ENCODE results near the gene PTTG1IP.
A peak's percentile ranks its signal among the peaks of the same experiment; 100 is the strongest.

PTTG1IP gene

GRCh38 chr21:44872323-44872648, 1.2 kb downstream of the PTTG1IP start:
- Histone ChIP-seq H3K27ac (ENCODE audit: low read depth, low read length) (no peak overlapping the region), H3K27me3 (ENCODE audit: control insufficient read depth, low read length) (peaks cover 24% of the 10 kb centered on the region), H3K4me1 (ENCODE audit: control insufficient read depth, low read length) (peaks cover 39% of the 10 kb centered on the region), H3K4me2 (ENCODE audit: low read length) (peak overlapping the region; percentile 98), H3F3A (ENCODE audit: control insufficient read depth, insufficient read depth) (peaks cover 11% of the 10 kb centered on the region), H4K20me1 (ENCODE audit: control insufficient read depth, insufficient read depth, low read depth, low read length) (peaks cover 22% of the 10 kb centered on the region; the same call in 1 of the 2 replicates), H3K36me3 (ENCODE audit: control insufficient read depth, low read length) (no peaks in the 10 kb centered on the region), H3K79me2 (ENCODE audit: control insufficient read depth, low read length) (peaks cover 59% of the 10 kb centered on the region), H3K9me3 (ENCODE audit: control insufficient read depth, insufficient read depth, low read length) (no peaks in the 10 kb centered on the region), H3K4me3 (ENCODE audit: low read length) (peak overlapping the region; percentile 91), H3K9me2 (replicated peaks; ENCODE audit: control insufficient read depth, low read length) (no peaks in the 10 kb centered on the region)
- no peak for TF ChIP-seq EZH2phosphoT487 (IDR thresholded peaks at IDR 0.05; ENCODE audit: borderline replicate concordance, low read length)
- TF ChIP-seq CTCF (IDR thresholded peaks at IDR 0.05; ENCODE audit: low read depth, low read length, poor library complexity, severe bottlenecking), result peak; percentile 15

DNA sequence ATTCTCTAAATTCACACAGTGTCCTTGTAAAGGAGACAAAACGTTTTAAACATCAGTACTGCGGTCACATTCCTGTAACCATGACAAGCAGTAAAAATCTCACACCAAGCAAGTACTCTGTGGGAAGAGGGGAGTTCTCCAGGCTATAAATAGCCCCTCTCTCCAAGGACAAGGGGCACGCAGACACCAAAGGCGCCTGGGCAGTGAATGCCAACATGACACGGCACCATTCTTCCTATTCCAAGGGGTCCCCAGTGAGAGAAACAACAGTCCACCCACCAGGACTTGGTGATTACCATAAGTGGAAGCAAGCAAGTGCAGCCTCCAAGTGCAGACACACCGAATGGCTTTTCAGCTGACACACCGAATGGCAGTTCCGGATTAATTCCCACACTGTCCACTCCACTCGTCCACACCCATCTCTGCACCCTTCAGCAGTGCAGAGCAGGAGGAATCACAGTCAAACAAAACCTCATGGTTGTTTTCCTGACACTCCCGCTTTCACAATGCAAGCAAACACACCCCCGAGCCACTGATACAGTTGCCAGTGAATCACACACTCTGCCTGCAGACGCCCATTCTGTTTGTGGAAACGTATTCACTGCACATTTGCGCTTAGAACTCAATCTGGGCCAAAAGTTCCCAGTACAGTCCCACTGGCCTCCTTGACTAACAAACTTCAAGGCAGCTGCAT, 1.8 kb downstream of the PTTG1IP start:
- TF ChIP-seq CTCF (IDR thresholded peaks at IDR 0.05; ENCODE audit: low read depth, low read length, poor library complexity, severe bottlenecking) (no peak), EZH2phosphoT487 (IDR thresholded peaks at IDR 0.05; ENCODE audit: borderline replicate concordance, low read length) (no peak)
- no peaks in the 10 kb centered on the region for H3K9me2 ChIP-seq (replicated peaks; ENCODE audit: control insufficient read depth, low read length)
- H3K36me3 ChIP-seq (ENCODE audit: control insufficient read depth, low read length), result no peaks in the 10 kb centered on the region
- peaks cover 22% of the 10 kb centered on the region for H3K27me3 ChIP-seq (ENCODE audit: control insufficient read depth, low read length)
- H3K4me1 ChIP-seq (ENCODE audit: control insufficient read depth, low read length), result peaks cover 44% of the 10 kb centered on the region
- H4K20me1 ChIP-seq (ENCODE audit: control insufficient read depth, insufficient read depth, low read depth, low read length), result peaks cover 23% of the 10 kb centered on the region; the same call in 1 of the 2 replicates
- peak overlapping the region; percentile 91 for H3K4me3 ChIP-seq (ENCODE audit: low read length)
- H3K9me3 ChIP-seq (ENCODE audit: control insufficient read depth, insufficient read depth, low read length), result no peaks in the 10 kb centered on the region
- H3K79me2 ChIP-seq (ENCODE audit: control insufficient read depth, low read length), result peaks cover 64% of the 10 kb centered on the region
- H3F3A ChIP-seq (ENCODE audit: control insufficient read depth, insufficient read depth), result peaks cover 11% of the 10 kb centered on the region
- no peak overlapping the region for H3K27ac ChIP-seq (ENCODE audit: low read depth, low read length)
- H3K4me2 ChIP-seq (ENCODE audit: low read length), result peak overlapping the region; percentile 98

DNA sequence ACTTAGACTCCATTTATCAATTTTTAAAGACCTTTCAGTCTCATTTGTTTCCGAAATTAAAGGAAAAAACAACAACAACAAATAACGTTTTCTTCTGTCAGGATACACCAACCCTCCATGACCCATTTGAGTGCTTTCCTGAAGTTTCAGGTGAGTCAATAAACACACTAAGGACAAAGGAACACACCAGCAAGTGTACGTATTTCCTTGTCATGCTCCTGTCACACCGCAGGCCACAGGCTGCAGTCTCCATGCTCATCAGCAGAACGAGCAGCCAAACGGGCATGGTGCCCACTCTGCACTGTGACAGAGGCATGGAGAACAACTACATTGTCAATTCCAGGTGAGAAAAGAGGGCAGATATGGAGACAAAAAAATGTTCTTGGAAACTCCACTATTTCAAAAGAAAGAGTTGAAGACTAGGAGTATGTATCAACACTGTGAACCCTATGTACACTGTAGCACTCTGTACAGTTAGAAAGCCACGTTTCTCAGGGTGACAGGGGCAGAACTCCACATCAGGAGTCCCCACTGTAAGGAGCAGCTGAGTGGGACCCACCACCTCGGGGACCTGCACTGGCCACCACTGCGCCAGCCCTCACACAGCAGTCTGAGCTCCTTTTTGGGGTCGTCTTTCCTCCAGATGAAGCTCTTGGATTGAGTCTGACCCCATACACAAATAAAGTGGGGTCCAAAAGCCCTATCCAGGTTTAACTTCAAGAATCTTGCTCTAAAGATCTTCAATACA, 2.6 kb downstream of the PTTG1IP start:
- H3K9me2 ChIP-seq (replicated peaks; ENCODE audit: control insufficient read depth, low read length), result no peaks in the 10 kb centered on the region
- H3K27ac ChIP-seq (ENCODE audit: low read depth, low read length), result no peak overlapping the region
- peaks cover 72% of the 10 kb centered on the region for H3K79me2 ChIP-seq (ENCODE audit: control insufficient read depth, low read length)
- no peaks in the 10 kb centered on the region for H3K9me3 ChIP-seq (ENCODE audit: control insufficient read depth, insufficient read depth, low read length)
- H3F3A ChIP-seq (ENCODE audit: control insufficient read depth, insufficient read depth), result peaks cover 9% of the 10 kb centered on the region
- H3K4me1 ChIP-seq (ENCODE audit: control insufficient read depth, low read length), result peaks cover 50% of the 10 kb centered on the region
- no peaks in the 10 kb centered on the region for H3K36me3 ChIP-seq (ENCODE audit: control insufficient read depth, low read length)
- H3K27me3 ChIP-seq (ENCODE audit: control insufficient read depth, low read length), result peaks cover 20% of the 10 kb centered on the region
- H4K20me1 ChIP-seq (ENCODE audit: control insufficient read depth, insufficient read depth, low read depth, low read length), result peaks cover 25% of the 10 kb centered on the region; the same call in 1 of the 2 replicates
- no peak overlapping the region for H3K4me2 ChIP-seq (ENCODE audit: low read length)
- TF ChIP-seq EZH2phosphoT487 (IDR thresholded peaks at IDR 0.05; ENCODE audit: borderline replicate concordance, low read length) (no peak), CTCF (IDR thresholded peaks at IDR 0.05; ENCODE audit: low read depth, low read length, poor library complexity, severe bottlenecking) (no peak)
- no peak overlapping the region for H3K4me3 ChIP-seq (ENCODE audit: low read length)
